Measurements from ENCODE around the gene ANKS1B. TPM values are rescaled to one million over a fixed set of nuclear protein-coding genes. Genes with fewer than 3 reads are reported as not detected.
"Not testable (repeated sequence)": the region's sequence is repeated elsewhere in the genome, so short reads cannot be mapped to it uniquely, and the experiment has no call there.

Gene ANKS1B
- total RNA-seq, 2 donors from 2014 or later, result 45.5 to 65.9 TPM

DNA sequence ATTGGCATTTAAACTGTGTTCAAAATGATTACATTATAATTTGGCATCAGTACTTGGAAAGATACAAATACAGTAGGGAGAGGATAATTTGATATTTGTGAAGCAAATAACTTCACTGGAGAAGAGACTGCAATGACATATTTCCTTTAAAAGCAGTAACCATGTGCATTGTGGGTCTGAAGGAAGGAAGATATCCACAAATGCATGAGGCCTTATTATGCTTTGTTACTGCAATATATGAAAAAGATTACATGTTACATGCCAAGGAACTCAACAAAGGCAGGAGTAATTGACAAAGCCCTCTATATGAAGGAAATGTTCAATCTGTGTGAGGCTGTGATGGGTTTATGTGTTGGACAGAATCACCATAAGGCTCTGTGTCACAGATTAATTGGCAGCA, 948.2 kb downstream of the ANKS1B start:
- ATAC-seq (ENCODE audit: insufficient number of reproducible peaks, low FRiP score, low read depth), result no peak
- no peaks in the 10 kb centered on the region for H3K9me3 ChIP-seq

DNA sequence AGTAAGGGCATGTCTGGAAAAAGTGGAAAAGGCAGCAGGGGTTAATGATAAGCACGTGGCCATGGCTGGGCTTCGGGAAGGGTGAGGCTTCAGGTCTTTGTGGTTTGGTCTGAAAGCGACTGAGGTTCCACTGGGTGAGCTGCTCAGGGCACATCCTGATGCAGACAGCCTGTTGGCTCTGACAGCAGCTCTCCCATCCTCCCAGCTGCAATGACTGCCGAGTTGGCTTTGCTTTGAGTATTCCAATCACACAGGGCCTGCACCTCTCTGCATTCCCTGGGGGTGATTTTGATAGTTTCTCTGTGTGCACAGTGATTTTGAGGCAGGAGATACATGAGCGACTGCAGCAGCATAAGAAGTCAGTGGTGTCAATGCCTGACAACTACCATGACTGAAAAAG, 948.9 kb downstream of the ANKS1B start:
- H3K36me3 ChIP-seq, result no peaks in the 10 kb centered on the region
- H3K4me1 ChIP-seq (ENCODE audit: control insufficient read depth in 1 of 2, low read depth in 2 of 2), result no peaks in the 10 kb centered on the region
- DNase-seq (ENCODE audit: low spot score) (no peak), ATAC-seq (ENCODE audit: insufficient number of reproducible peaks, low FRiP score, low read depth) (no peak)
- no peaks in the 10 kb centered on the region for H3K9me3 ChIP-seq
- H3K27ac ChIP-seq, result no peak overlapping the region
- H3K27me3 ChIP-seq (replicated peaks; ENCODE audit: insufficient read depth), result no peaks in the 10 kb centered on the region
- TF ChIP-seq, protein P1, sequence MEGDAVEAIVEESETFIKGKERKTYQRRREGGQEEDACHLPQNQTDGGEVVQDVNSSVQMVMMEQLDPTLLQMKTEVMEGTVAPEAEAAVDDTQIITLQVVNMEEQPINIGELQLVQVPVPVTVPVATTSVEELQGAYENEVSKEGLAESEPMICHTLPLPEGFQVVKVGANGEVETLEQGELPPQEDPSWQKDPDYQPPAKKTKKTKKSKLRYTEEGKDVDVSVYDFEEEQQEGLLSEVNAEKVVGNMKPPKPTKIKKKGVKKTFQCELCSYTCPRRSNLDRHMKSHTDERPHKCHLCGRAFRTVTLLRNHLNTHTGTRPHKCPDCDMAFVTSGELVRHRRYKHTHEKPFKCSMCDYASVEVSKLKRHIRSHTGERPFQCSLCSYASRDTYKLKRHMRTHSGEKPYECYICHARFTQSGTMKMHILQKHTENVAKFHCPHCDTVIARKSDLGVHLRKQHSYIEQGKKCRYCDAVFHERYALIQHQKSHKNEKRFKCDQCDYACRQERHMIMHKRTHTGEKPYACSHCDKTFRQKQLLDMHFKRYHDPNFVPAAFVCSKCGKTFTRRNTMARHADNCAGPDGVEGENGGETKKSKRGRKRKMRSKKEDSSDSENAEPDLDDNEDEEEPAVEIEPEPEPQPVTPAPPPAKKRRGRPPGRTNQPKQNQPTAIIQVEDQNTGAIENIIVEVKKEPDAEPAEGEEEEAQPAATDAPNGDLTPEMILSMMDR (IDR thresholded peaks at IDR 0.05), result no peak
- H3K4me3 ChIP-seq, result no peak overlapping the region

More for the DNA sequence above, 948.2 kb downstream of the ANKS1B start:
- DNase-seq (ENCODE audit: low spot score), result no peak
- Histone ChIP-seq H3K27me3 (replicated peaks; ENCODE audit: insufficient read depth) (no peaks in the 10 kb centered on the region), H3K36me3 (no peaks in the 10 kb centered on the region), H3K4me1 (ENCODE audit: control insufficient read depth in 1 of 2, low read depth in 2 of 2) (no peaks in the 10 kb centered on the region), H3K27ac (no peak overlapping the region), H3K4me3 (no peak overlapping the region)
- TF ChIP-seq, protein P1 (IDR thresholded peaks at IDR 0.05), result no peak

DNA sequence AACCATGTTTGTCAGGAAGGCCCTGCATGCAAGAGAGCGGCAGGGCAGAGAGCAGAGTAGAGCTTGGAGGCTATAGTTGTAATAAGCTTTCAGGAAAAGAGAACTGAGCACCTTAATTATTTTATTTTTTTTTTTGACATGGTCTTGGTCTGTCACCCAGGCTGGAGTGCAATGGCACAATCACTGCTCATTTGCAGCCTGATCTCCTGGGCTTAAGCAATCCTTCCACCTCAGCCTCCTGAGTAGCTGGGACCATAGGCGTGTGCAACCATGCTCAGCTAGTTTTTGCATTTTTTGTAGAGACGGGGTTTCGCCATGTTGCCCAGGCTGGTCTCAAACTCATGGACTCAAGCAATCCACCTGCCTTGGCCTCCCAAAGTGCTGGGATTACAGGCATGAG, 950.5 kb downstream of the ANKS1B start:
- not testable (repeated sequence) for H3K9me3 ChIP-seq; ATAC-seq (ENCODE audit: insufficient number of reproducible peaks, low FRiP score, low read depth); DNase-seq (ENCODE audit: low spot score); H3K4me1 ChIP-seq (ENCODE audit: control insufficient read depth in 1 of 2, low read depth in 2 of 2); H3K36me3 ChIP-seq; H3K27me3 ChIP-seq (replicated peaks; ENCODE audit: insufficient read depth); H3K4me3 ChIP-seq; H3K27ac ChIP-seq

DNA sequence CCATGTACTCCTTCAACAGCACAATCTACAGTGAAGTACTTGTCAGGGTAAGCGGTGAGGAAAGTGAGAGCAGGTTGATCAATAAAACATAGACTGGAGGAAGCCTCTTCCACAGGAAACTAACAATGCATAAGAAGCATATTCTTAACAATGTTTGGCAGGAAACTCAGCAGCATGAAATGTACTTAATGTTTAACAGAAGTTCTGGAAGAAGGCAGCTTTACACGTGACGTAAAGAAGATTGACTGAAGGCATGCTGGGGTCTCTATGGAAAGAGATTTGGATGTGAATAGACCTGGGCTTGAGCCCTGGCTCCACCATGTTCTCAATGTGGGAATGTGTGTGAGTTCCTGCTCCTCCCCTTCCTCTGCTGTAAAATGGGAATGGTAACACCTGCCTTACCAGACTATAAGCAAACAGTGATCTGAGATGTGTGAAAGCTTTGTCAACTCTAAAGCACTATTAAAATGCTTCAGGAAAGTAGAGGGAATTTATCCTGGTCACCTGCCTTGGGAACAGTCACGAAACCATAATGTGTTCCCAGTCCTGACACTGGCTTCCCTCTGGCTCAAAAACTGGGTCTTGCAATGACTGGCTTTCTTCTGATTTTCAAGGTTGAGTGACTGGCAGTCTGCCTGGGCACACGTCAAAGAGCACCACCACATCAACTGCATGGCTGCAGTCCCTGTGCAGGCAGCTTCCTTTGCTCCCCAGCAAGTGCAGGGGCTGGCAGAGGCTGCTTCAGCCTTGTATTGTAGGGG, 955.0 kb downstream of the ANKS1B start:
- no peaks in the 10 kb centered on the region for H3K4me1 ChIP-seq (ENCODE audit: control insufficient read depth in 1 of 2, low read depth in 2 of 2)
- H3K27ac ChIP-seq, result no peak overlapping the region
- H3K27me3 ChIP-seq (replicated peaks; ENCODE audit: insufficient read depth), result no peaks in the 10 kb centered on the region
- TF ChIP-seq, protein P1 (IDR thresholded peaks at IDR 0.05), result no peak
- no peak overlapping the region for H3K4me3 ChIP-seq
- no peaks in the 10 kb centered on the region for H3K36me3 ChIP-seq
- no peaks in the 10 kb centered on the region for H3K9me3 ChIP-seq
- ATAC-seq (ENCODE audit: insufficient number of reproducible peaks, low FRiP score, low read depth) (no peak), DNase-seq (ENCODE audit: low spot score) (no peak)

DNA sequence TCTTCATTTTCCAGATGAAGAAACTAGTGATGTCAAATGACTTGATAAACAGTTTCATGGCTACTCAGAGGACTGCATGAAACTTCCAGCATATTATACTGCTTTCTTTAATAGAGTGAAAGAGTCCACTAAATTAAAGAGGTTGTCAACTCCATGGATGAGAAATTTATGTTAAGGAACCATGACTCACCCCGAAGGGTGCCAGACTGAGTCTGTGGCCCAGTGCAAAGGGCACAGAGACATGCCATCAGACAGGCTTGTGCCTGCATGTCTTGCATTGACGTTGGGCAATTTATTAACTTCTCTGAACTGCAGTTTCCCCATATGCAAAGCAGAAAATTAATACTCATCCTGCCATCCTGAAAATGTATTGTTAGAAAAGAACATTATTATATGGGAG, 957.3 kb downstream of the ANKS1B start:
- Histone ChIP-seq H3K27ac (no peak overlapping the region), H3K36me3 (no peaks in the 10 kb centered on the region), H3K27me3 (replicated peaks; ENCODE audit: insufficient read depth) (no peaks in the 10 kb centered on the region), H3K9me3 (no peaks in the 10 kb centered on the region), H3K4me3 (no peak overlapping the region), H3K4me1 (ENCODE audit: control insufficient read depth in 1 of 2, low read depth in 2 of 2) (no peaks in the 10 kb centered on the region)
- DNase-seq (ENCODE audit: low spot score), result no peak
- TF ChIP-seq, protein P1 (IDR thresholded peaks at IDR 0.05), result no peak
- ATAC-seq (ENCODE audit: insufficient number of reproducible peaks, low FRiP score, low read depth), result no peak

DNA sequence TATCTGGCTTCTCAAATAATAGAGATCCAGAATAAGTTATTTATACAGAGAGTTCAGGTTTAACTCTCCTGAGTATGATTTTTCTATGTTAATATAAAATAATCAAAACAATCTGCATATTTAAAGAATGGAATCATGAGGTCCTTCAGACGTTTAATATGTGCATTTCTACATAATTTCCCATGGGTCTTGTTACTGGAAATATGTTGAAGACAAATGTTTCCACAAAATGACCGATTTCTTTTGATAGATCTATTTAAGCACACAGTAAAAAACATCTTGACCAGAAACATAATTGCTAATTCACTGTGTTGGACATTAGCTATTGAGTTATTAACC, 957.7 kb downstream of the ANKS1B start:
- Histone ChIP-seq H3K27ac (no peak overlapping the region), H3K27me3 (replicated peaks; ENCODE audit: insufficient read depth) (no peaks in the 10 kb centered on the region), H3K4me3 (no peak overlapping the region), H3K36me3 (no peaks in the 10 kb centered on the region), H3K4me1 (ENCODE audit: control insufficient read depth in 1 of 2, low read depth in 2 of 2) (no peaks in the 10 kb centered on the region), H3K9me3 (no peaks in the 10 kb centered on the region)
- DNase-seq (ENCODE audit: low spot score) (no peak), ATAC-seq (ENCODE audit: insufficient number of reproducible peaks, low FRiP score, low read depth) (no peak)
- TF ChIP-seq, protein P1 (IDR thresholded peaks at IDR 0.05), result no peak
